Measurements from ENCODE around the gene JMJD1C.

- TF ChIP-seq CTCF (IDR thresholded peaks at IDR 0.05) (no peak), POLR2A (IDR thresholded peaks at IDR 0.05) (no peak)
Measured at GRCh38 chr10:63497321-63497720, 31.5 kb upstream of the JMJD1C start.

All from ovary (tissue), 3 donors.